ENCODE results near the gene NPEPPS. TPM values are rescaled to one million over a fixed set of nuclear protein-coding genes. Genes with fewer than 3 reads are reported as not detected.

The NPEPPS gene
- total and polyA plus RNA-seq, 2 experiments from 2014 or later = 75.0 to 123 TPM

DNA sequence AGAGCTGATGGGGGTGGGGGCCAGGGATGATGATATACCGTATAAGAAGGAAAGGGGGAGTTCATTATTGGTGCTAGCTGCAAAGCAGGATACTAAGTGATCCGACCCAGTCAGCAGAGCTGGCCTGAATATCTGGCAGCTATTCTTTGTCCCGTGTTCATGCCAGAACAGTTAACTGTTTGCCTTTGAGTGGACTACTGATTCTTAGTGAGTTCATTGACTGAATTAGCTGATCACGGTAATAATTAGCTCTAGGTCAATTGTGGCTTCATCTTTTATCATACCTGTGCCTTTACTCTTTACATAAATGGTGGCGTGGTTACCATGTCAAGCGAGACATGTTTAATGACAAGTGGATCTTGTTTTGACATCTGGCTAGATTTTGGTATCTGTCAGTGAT lies 124.1 kb downstream of the NPEPPS start:
- H3K36me3 ChIP-seq = peaks cover 77% of the 10 kb centered on the region
- H3K9me3 ChIP-seq (ENCODE audit: low read depth) = no peaks in the 10 kb centered on the region
- no peak for DNase-seq (ENCODE audit: low read depth in 1 of 2, low spot score in 1 of 2)
- no peak overlapping the region for H3K4me3 ChIP-seq
- no peak overlapping the region for H3K27ac ChIP-seq
- TF ChIP-seq, protein P1, sequence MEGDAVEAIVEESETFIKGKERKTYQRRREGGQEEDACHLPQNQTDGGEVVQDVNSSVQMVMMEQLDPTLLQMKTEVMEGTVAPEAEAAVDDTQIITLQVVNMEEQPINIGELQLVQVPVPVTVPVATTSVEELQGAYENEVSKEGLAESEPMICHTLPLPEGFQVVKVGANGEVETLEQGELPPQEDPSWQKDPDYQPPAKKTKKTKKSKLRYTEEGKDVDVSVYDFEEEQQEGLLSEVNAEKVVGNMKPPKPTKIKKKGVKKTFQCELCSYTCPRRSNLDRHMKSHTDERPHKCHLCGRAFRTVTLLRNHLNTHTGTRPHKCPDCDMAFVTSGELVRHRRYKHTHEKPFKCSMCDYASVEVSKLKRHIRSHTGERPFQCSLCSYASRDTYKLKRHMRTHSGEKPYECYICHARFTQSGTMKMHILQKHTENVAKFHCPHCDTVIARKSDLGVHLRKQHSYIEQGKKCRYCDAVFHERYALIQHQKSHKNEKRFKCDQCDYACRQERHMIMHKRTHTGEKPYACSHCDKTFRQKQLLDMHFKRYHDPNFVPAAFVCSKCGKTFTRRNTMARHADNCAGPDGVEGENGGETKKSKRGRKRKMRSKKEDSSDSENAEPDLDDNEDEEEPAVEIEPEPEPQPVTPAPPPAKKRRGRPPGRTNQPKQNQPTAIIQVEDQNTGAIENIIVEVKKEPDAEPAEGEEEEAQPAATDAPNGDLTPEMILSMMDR (IDR thresholded peaks at IDR 0.05; ENCODE audit: low read depth, low read length) = no peak
- no peaks in the 10 kb centered on the region for H3K27me3 ChIP-seq
- peaks cover 9% of the 10 kb centered on the region for H3K4me1 ChIP-seq (ENCODE audit: low read depth)

GRCh38 chr17:47660064-47660492 lies 129.2 kb downstream of the NPEPPS start:
- TF ChIP-seq, protein P1 (IDR thresholded peaks at IDR 0.05; ENCODE audit: low read depth, low read length) = no peak
- no peak for DNase-seq (ENCODE audit: low read depth in 1 of 2, low spot score in 1 of 2)
- Histone ChIP-seq H3K27me3 (no peaks in the 10 kb centered on the region), H3K9me3 (ENCODE audit: low read depth) (no peaks in the 10 kb centered on the region), H3K27ac (peak overlapping the region; percentile 23), H3K36me3 (peaks cover 86% of the 10 kb centered on the region), H3K4me3 (no peak overlapping the region), H3K4me1 (ENCODE audit: low read depth) (no peaks in the 10 kb centered on the region)

GRCh38 chr17:47663912-47664623 lies 133.2 kb downstream of the NPEPPS start:
- H3K9me3 ChIP-seq (ENCODE audit: low read depth) = no peaks in the 10 kb centered on the region
- no peaks in the 10 kb centered on the region for H3K27me3 ChIP-seq
- peak; percentile 77 to 78 for DNase-seq (ENCODE audit: low read depth in 1 of 2, low spot score in 1 of 2)
- H3K36me3 ChIP-seq = peaks cover 78% of the 10 kb centered on the region
- no peaks in the 10 kb centered on the region for H3K4me1 ChIP-seq (ENCODE audit: low read depth)
- H3K27ac ChIP-seq = no peak overlapping the region
- no peak overlapping the region for H3K4me3 ChIP-seq
- TF ChIP-seq, protein P1 (IDR thresholded peaks at IDR 0.05; ENCODE audit: low read depth, low read length) = peak; percentile 75

DNA sequence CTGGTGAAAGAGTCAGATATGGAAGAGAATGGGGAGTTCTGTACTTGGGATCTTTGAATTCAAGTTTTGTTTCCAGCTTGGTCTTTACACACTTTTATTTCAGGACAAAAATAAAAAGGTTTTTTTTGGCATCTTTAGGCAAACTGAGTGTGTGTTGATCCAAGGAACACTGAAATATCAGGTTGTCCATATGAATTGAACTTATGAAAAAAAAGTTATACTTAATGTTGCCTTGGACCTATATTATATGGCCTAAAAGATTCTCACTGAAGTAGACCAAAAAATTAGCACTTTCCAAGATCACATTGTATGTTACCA lies 133.7 kb downstream of the NPEPPS start:
- no peak for DNase-seq (ENCODE audit: low read depth in 1 of 2, low spot score in 1 of 2)
- Histone ChIP-seq H3K4me3 (no peak overlapping the region), H3K36me3 (peaks cover 83% of the 10 kb centered on the region), H3K27me3 (no peaks in the 10 kb centered on the region), H3K9me3 (ENCODE audit: low read depth) (no peaks in the 10 kb centered on the region), H3K27ac (no peak overlapping the region), H3K4me1 (ENCODE audit: low read depth) (no peaks in the 10 kb centered on the region)
- TF ChIP-seq, protein P1 (IDR thresholded peaks at IDR 0.05; ENCODE audit: low read depth, low read length) = no peak

DNA sequence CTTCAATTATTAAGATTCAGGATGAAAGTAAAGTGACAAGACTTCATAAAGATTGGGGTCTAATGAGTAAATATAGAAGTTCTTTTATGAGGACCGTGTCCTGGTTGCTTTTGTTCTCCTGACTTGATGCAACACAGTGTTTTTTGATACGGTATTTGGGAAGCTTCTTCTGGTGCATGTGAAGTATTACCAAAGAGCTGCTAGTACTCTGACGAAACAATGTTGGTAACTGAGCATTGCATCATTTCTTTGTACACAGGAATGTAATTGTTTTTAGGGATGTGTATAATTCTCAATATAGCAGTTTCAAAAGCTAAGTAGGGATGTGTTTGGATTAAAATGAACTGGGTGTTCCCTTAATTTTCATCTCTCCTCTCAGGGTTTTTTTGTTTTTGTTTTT lies 134.7 kb downstream of the NPEPPS start:
- H3K27ac ChIP-seq = peak overlapping the region; percentile 13
- no peaks in the 10 kb centered on the region for H3K4me1 ChIP-seq (ENCODE audit: low read depth)
- H3K4me3 ChIP-seq = no peak overlapping the region
- TF ChIP-seq, protein P1 (IDR thresholded peaks at IDR 0.05; ENCODE audit: low read depth, low read length) = no peak
- DNase-seq (ENCODE audit: low read depth in 1 of 2, low spot score in 1 of 2) = peak in 1 of 2 donors; percentile 84
- no peaks in the 10 kb centered on the region for H3K9me3 ChIP-seq (ENCODE audit: low read depth)
- H3K36me3 ChIP-seq = peaks cover 83% of the 10 kb centered on the region
- H3K27me3 ChIP-seq = no peaks in the 10 kb centered on the region

Data from cardiac muscle cell (in vitro differentiated cells and primary cell).